Vagina (tissue), 2 donors: ENCODE data around the gene RET. TPM values are rescaled to one million over a fixed set of nuclear protein-coding genes. Genes with fewer than 3 reads are reported as not detected.

ENCODE experiments used
- DNase-seq, 2 donors: peaks; one replicate each; pipeline ENCODE4 v3.0.0-alpha.2; 2017; ENCODE audit errors: extremely low spot score in 2 of 2
- H3K27ac ChIP-seq: fragments of 200-600 bp; sonication (generic); one replicate; pipeline ENCODE4 v1.5.1; 2019
- H3K27me3 ChIP-seq: fragments of 200-600 bp; sonication (generic); one replicate; pipeline ENCODE4 v1.5.1; 2019
- H3K36me3 ChIP-seq, 2 donors: fragments of 200-600 bp; sonication (generic); one replicate each; pipeline ENCODE4 v1.5.1; 2017 to 2019
- H3K4me1 ChIP-seq: fragments of 200-600 bp; sonication (generic); one replicate; pipeline ENCODE4 v1.5.1; 2019
- H3K4me3 ChIP-seq, 2 donors: fragments of 200-600 bp; sonication (generic); 1 replicate in 1 of 2; 2 replicates in 1 of 2; pipeline ENCODE4 v1.5.1; 2016 to 2019
- H3K9me3 ChIP-seq: fragments of 200-600 bp; sonication (generic); one replicate; pipeline ENCODE4 v1.5.1; 2019
- POLR2A ChIP-seq, 2 donors: fragments of 450-650 bp; IDR thresholded peaks; one replicate each; pipeline ENCODE4 v1.6.1; 2017; ENCODE audit warnings: antibody characterized with exemption in 2 of 2, mild to moderate bottlenecking in 2 of 2, moderate library complexity in 2 of 2
- POLR2AphosphoS5 ChIP-seq, 2 donors: sonication (generic); formaldehyde crosslinking; IDR thresholded peaks; one replicate each; pipeline ENCODE4 v1.9.0; 2017; ENCODE audit warnings: antibody characterized with exemption in 2 of 2, mild to moderate bottlenecking in 2 of 2, low read depth in 1 of 2; ENCODE audit not compliant: insufficient read depth in 1 of 2
- intact Hi-C: fragments of 100-400 bp; cut with DNase I; formaldehyde crosslinking; loops from one replicate; pipeline ENCODE4 v1.15.1; 2023
- total RNA-seq: library from RNA; depleted of rRNA; stranded (reverse); fragments of >200 nt; gene quantifications from one replicate; pipeline ENCODE4 v1.2.3, GENCODE V29; 2016
- TF ChIP-seq, protein P1 (sequence below), 3 experiments: fragments of 450-650 bp in 2 of 3; fragments of 200-600 bp in 1 of 3; sonication (generic) in 1 of 3; IDR thresholded peaks; one replicate each; pipeline ENCODE4 v1.5.1; 2017 to 2019; ENCODE audit warnings: antibody characterized with exemption in 3 of 3, mild to moderate bottlenecking in 2 of 3, moderate library complexity in 2 of 3

RET gene
- total RNA-seq, 1 donor from 2014 or later: 7.9 TPM

DNA sequence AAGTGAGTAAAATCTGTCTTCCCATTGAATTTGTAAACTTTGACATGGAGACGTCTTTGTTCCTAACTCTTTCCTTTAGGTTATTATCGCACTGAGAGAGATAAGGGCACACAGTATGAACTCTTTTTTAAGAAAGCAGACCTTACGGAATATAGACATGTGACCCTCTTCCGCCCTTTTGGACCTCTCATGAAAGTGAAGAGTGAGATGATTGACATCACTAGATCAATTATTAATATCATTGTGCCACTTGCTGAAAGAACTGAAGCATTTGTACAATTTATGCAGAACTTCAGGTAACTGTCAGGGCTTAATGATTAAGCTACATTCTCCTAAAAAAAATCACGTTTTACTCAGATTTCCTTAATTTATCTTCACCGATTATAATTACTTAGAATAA is 81.8 kb downstream of the RET start:
- Histone ChIP-seq H3K27ac (no peak overlapping the region), H3K27me3 (no peaks in the 10 kb centered on the region), H3K36me3 (peaks cover 0 to 12% of the 10 kb centered on the region in 2 donors), H3K4me1 (peaks cover 14% of the 10 kb centered on the region), H3K4me3 (no peak overlapping the region), H3K9me3 (no peaks in the 10 kb centered on the region)
- intact Hi-C loops: no loop called here
- DNase-seq: no peak
- TF ChIP-seq, protein P1, sequence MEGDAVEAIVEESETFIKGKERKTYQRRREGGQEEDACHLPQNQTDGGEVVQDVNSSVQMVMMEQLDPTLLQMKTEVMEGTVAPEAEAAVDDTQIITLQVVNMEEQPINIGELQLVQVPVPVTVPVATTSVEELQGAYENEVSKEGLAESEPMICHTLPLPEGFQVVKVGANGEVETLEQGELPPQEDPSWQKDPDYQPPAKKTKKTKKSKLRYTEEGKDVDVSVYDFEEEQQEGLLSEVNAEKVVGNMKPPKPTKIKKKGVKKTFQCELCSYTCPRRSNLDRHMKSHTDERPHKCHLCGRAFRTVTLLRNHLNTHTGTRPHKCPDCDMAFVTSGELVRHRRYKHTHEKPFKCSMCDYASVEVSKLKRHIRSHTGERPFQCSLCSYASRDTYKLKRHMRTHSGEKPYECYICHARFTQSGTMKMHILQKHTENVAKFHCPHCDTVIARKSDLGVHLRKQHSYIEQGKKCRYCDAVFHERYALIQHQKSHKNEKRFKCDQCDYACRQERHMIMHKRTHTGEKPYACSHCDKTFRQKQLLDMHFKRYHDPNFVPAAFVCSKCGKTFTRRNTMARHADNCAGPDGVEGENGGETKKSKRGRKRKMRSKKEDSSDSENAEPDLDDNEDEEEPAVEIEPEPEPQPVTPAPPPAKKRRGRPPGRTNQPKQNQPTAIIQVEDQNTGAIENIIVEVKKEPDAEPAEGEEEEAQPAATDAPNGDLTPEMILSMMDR (IDR thresholded peaks at IDR 0.05): no peak

DNA sequence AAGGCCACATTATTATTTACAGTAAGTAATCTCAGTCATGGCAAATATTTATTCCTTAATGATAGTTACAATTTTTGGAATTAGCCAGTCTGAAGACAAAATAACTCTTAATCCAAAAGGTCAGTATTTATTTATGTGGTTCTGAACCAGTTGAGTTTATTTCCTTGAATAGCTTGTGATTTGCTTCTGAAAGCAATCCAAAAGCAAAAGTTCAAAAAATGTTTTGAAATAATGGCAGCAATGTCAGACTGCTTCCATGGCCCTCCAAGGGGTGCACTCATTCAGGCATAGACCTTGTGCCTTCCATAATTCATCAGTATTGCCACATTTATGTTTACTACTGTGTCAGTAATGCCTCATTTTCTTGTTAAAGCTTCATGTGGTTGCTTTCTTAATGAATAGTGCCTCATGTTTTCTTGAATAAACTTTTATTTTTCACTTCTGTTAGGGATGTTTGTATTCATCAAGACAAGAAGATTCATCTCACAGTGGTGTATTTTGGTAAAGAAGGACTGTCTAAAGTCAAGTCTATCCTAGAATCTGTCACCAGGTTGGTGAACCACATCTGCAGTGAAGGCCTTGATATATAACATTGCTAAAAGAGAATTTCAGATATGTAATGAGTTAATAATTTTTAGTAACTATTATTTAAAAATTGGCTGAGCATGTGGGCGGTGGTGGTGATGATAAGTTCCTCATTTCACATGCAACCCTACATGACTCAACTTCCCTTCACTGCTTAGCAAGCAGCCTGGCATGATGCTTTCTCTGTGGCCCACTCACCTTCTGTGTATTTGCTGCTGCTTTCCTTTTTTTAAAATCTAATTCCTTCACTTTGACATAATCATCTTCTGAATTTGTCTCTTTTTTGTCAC is 83.4 kb downstream of the RET start:
- no peak overlapping the region for H3K4me3 ChIP-seq
- H3K36me3 ChIP-seq: peaks cover 0 to 12% of the 10 kb centered on the region in 2 donors
- no peak overlapping the region for H3K27ac ChIP-seq
- H3K4me1 ChIP-seq: peaks cover 14% of the 10 kb centered on the region
- intact Hi-C loops: no loop called here
- no peak for TF ChIP-seq POLR2AphosphoS5 (IDR thresholded peaks at IDR 0.05; ENCODE audit: insufficient read depth in 1 of 2, low read depth in 1 of 2)
- no peak for TF ChIP-seq POLR2A (IDR thresholded peaks at IDR 0.05)
- TF ChIP-seq, protein P1 (IDR thresholded peaks at IDR 0.05): no peak
- H3K27me3 ChIP-seq: no peaks in the 10 kb centered on the region
- H3K9me3 ChIP-seq: no peaks in the 10 kb centered on the region
- DNase-seq: no peak

DNA sequence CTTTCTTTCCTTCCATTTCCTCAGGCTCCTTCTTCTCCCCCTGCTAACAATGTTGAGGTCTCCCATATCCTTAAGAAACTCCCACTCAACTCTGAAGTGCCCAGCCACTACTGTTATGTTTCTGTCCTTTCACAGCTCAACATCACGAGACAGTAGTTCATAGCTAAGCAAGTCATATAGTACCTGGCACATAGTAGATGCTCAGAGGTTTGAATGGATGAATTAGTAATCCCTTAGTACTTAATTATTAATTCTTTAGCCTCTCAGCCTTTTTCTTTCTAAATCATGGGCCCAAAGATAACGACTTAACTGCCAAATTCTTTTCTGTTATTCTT is 84.0 kb downstream of the RET start:
- intact Hi-C loops: no loop called here
- DNase-seq: no peak
- Histone ChIP-seq H3K9me3 (no peaks in the 10 kb centered on the region), H3K4me1 (peaks cover 14% of the 10 kb centered on the region), H3K36me3 (peaks cover 0 to 12% of the 10 kb centered on the region in 2 donors), H3K4me3 (no peak overlapping the region), H3K27ac (no peak overlapping the region), H3K27me3 (no peaks in the 10 kb centered on the region)
- TF ChIP-seq POLR2A (IDR thresholded peaks at IDR 0.05): no peak
- no peak for TF ChIP-seq POLR2AphosphoS5 (IDR thresholded peaks at IDR 0.05; ENCODE audit: insufficient read depth in 1 of 2, low read depth in 1 of 2)
- TF ChIP-seq, protein P1 (IDR thresholded peaks at IDR 0.05): no peak

DNA sequence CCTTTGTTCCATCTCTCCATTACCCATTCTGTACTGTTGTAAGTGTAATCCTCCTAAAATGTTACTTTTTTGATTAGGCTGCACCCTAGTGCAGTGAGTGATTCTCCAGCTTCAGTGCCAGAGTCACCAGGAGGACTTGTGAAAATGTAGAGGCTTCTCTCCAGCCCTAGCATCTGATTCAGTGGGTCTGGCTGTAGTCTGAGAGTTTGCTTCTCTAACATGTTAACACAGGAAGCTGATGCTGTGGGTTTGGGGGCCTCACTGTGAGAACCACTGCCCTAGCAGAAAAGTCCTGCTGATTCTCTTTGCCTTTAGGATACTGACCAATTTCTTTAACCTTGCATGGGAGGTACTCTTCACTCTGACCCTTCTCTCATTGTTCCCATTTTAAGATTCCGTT is 85.7 kb downstream of the RET start:
- Histone ChIP-seq H3K4me1 (peaks cover 14% of the 10 kb centered on the region), H3K27ac (no peak overlapping the region), H3K4me3 (no peak overlapping the region), H3K36me3 (peaks cover 0 to 12% of the 10 kb centered on the region in 2 donors), H3K9me3 (no peaks in the 10 kb centered on the region), H3K27me3 (no peaks in the 10 kb centered on the region)
- intact Hi-C loops: no loop called here
- DNase-seq: no peak
- TF ChIP-seq POLR2AphosphoS5 (IDR thresholded peaks at IDR 0.05; ENCODE audit: insufficient read depth in 1 of 2, low read depth in 1 of 2) (no peak), POLR2A (IDR thresholded peaks at IDR 0.05) (no peak)

DNA sequence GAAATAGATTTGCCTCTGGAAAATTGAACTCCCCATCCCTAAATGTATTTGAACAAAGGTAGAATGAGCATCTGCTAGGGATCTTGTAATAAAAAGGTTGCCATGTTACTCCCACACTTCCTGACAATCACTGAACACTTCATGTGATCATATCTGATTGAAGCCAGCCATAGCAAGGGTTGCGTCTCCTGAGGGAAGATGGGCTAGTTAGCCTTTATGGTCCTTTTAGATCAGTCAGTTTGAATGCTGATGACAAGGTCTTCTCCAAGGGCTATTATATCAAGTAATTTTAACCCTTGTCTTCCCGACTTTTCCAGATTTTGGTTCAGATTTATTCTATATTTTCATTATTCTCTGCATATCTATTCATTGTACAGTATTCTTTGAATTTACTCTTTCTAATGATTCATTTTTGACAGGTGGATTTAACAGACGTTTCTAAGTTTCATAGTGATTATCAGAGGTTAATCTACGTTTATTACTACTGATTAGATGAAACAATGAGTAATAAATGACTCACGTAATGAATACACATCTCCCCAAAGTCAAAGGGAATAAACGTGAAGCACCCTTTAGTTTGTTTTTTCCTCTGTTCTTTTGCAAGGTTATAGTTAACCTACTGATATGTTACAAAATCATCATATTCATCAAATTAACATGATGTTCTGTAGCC is 89.5 kb downstream of the RET start:
- H3K27ac ChIP-seq: no peak overlapping the region
- no peak for TF ChIP-seq POLR2AphosphoS5 (IDR thresholded peaks at IDR 0.05; ENCODE audit: insufficient read depth in 1 of 2, low read depth in 1 of 2)
- no peak overlapping the region for H3K4me3 ChIP-seq
- intact Hi-C loops: no loop called here
- no peaks in the 10 kb centered on the region for H3K9me3 ChIP-seq
- H3K36me3 ChIP-seq: peaks cover 0 to 12% of the 10 kb centered on the region in 2 donors
- no peaks in the 10 kb centered on the region for H3K27me3 ChIP-seq
- DNase-seq: no peak
- no peaks in the 10 kb centered on the region for H3K4me1 ChIP-seq
